ENCODE data around the gene STARD10. TPM values are rescaled to one million over a fixed set of nuclear protein-coding genes. Genes with fewer than 3 reads are reported as not detected.
A peak's percentile ranks its signal among the peaks of the same experiment; 100 is the strongest.

The STARD10 gene
- total RNA-seq, 2 experiments from 2014 or later, result 10.5 to 12.9 TPM

GRCh38 chr11:72814286-72815109, 20.7 kb upstream of the STARD10 start, which contains the start of gene ATG16L2:
ATG16L2 (plus strand) TSS chr11:72814411; CDS start chr11:72814446, 35 bp downstream.
- Histone ChIP-seq H3K27me3 (ENCODE audit: control insufficient read depth in 1 of 2, insufficient read depth in 2 of 2, low read length in 2 of 2) (no peaks in the 10 kb centered on the region), H3K36me3 (ENCODE audit: insufficient read depth, low read length) (peaks cover 33% of the 10 kb centered on the region), H3K4me3 (ENCODE audit: low read length) (peak within 1 kb of the TSS; percentile 96), H3K4me1 (ENCODE audit: insufficient read depth, low read length) (peaks cover 38% of the 10 kb centered on the region), H3K9me3 (ENCODE audit: control insufficient read depth in 1 of 2, insufficient read depth in 1 of 2, low read length in 2 of 2) (no peaks in the 10 kb centered on the region), H3K27ac (ENCODE audit: low read depth in 1 of 2, low read length in 2 of 2) (peak within 1 kb of the TSS; percentile 97 to 100)
- Mint-ChIP-seq H3K4me3 (peak within 1 kb of the TSS; percentile 99), H3K4me1 (ENCODE audit: low read depth) (peaks cover 57% of the 10 kb centered on the region), H3K9me3 (no peaks in the 10 kb centered on the region), H3K27ac (peak within 1 kb of the TSS; percentile 97), H3K36me3 (ENCODE audit: low read depth) (peaks cover 63% of the 10 kb centered on the region), H3K27me3 (no peaks in the 10 kb centered on the region)
- peak; percentile 29 for TF ChIP-seq CTCF (IDR thresholded peaks at IDR 0.05)
- ChIA-PET CTCF (interaction anchor here (0.9 to 2.7 kb wide), 3 partner anchors 21 to 90 kb away, joined by 3 to 12 read pairs (median 4); partner anchors contain the start of gene STARD10), POLR2A (interaction anchor here (0.6 to 3.3 kb wide), 8 partner anchors 8 to 220 kb away, joined by 3 to 13 read pairs (median 7); partner anchors contain the start of gene STARD10)
- DNase-seq (peak in 13 of 14 experiments; percentile 78 to 95 (median 87)), ATAC-seq (ENCODE audit: poor library complexity) (peak; percentile 81)
- intact Hi-C loops (cut with DNase I, micrococcal nuclease), result loop anchor here (1.0 to 10.0 kb wide), 8 partner anchors 20 to 890 kb away; partner anchors contain the start of genes ARAP1 (in 1 of the 2), CLPB (in 1 of the 2), FCHSD2 (in 1 of the 2) and INPPL1 (in 1 of the 2)

- peak overlapping the region; percentile 97 for H3K27ac Mint-ChIP-seq
- H3K27ac ChIP-seq (ENCODE audit: low read depth in 1 of 2, low read length in 2 of 2), result peak overlapping the region; percentile 97 to 100
- H3K4me3 ChIP-seq (ENCODE audit: low read length), result peak overlapping the region; percentile 96
- peaks cover 38% of the 10 kb centered on the region for H3K4me1 ChIP-seq (ENCODE audit: insufficient read depth, low read length)
- no peaks in the 10 kb centered on the region for H3K27me3 ChIP-seq (ENCODE audit: control insufficient read depth in 1 of 2, insufficient read depth in 2 of 2, low read length in 2 of 2)
- intact Hi-C loops (cut with DNase I, micrococcal nuclease), result loop anchor here (1.0 to 10.0 kb wide), 10 partner anchors 20 to 889 kb away; partner anchors contain the start of genes STARD10 (in 2 of the 2), ARAP1 (in 1 of the 2), CLPB (in 1 of the 2) and FCHSD2 (in 1 of the 2)
- peaks cover 32% of the 10 kb centered on the region for H3K36me3 ChIP-seq (ENCODE audit: insufficient read depth, low read length)
- H3K4me3 Mint-ChIP-seq, result peak overlapping the region; percentile 97
- ChIA-PET CTCF (interaction anchor here (1.0 to 1.9 kb wide), 7 partner anchors 20 to 92 kb away, joined by 3 to 28 read pairs (median 4); partner anchors contain the start of gene STARD10), POLR2A (interaction anchor here (0.7 to 3.3 kb wide), 6 partner anchors 9 to 329 kb away, joined by 3 to 13 read pairs (median 4); partner anchors contain the start of genes FCHSD2 and STARD10)
- peaks cover 57% of the 10 kb centered on the region for H3K4me1 Mint-ChIP-seq (ENCODE audit: low read depth)
- H3K27me3 Mint-ChIP-seq, result no peaks in the 10 kb centered on the region
- H3K36me3 Mint-ChIP-seq (ENCODE audit: low read depth), result peaks cover 56% of the 10 kb centered on the region
- no peak for TF ChIP-seq CTCF (IDR thresholded peaks at IDR 0.05)
- H3K9me3 Mint-ChIP-seq, result no peaks in the 10 kb centered on the region
- ATAC-seq (ENCODE audit: poor library complexity), result peak; percentile 68
- DNase-seq, result peak in 5 of 14 experiments; percentile 71 to 91 (median 84)
- H3K9me3 ChIP-seq (ENCODE audit: control insufficient read depth in 1 of 2, insufficient read depth in 1 of 2, low read length in 2 of 2), result no peaks in the 10 kb centered on the region
Observed at GRCh38 chr11:72813740-72814285, 20.0 kb upstream of the STARD10 start.

Data from CD4-positive, alpha-beta T cell (primary cell).